Coronary artery (tissue), 2 donors: ENCODE results near the gene SLC22A23.

Experiments used
- DNase-seq: peaks from one replicate; pipeline ENCODE4 v3.0.0-alpha.2; 2017; ENCODE audit warnings: low spot score
- H3K27ac ChIP-seq, 2 donors: fragments of 200-600 bp; sonication (generic); one replicate each; pipeline ENCODE4 v1.5.1; 2016 to 2019
- H3K4me3 ChIP-seq: fragments of 200-600 bp; sonication (generic); 2 replicates; pipeline ENCODE4 v1.5.1; 2016; ENCODE audit warnings: mild to moderate bottlenecking, moderate library complexity
- CTCF ChIP-seq: fragments of 200-600 bp; sonication (generic); IDR thresholded peaks from one replicate; pipeline ENCODE4 v1.5.1; 2019; ENCODE audit warnings: antibody characterized with exemption

SLC22A23 gene

GRCh38 chr6:3456898-3457709 lies at the start of gene SLC22A23:
SLC22A23 (minus strand) TSS chr6:3457050; CDS start chr6:3456559, 491 bp downstream.
- DNase-seq = no peak
- peak; percentile 85 for TF ChIP-seq CTCF
- peak within 1 kb of the TSS; percentile 76 for H3K4me3 ChIP-seq
- H3K27ac ChIP-seq = peak within 1 kb of the TSS in 1 of 2 donors; percentile 68

GRCh38 chr6:3506200-3506599 lies 49.4 kb upstream of the SLC22A23 start:
- no peak for DNase-seq
- Histone ChIP-seq H3K27ac (no peak overlapping the region), H3K4me3 (no peak overlapping the region)
- TF ChIP-seq CTCF = no peak

- DNase-seq = no peak
- TF ChIP-seq CTCF = no peak
- Histone ChIP-seq H3K4me3 (no peak overlapping the region), H3K27ac (no peak overlapping the region)
These were observed 48.3 kb upstream of the SLC22A23 start for GRCh38 chr6:3504938-3505805.

- no peak for DNase-seq
- no peak overlapping the region for H3K27ac ChIP-seq
- H3K4me3 ChIP-seq = no peak overlapping the region
- TF ChIP-seq CTCF = no peak
These were observed 47.5 kb upstream of the SLC22A23 start for GRCh38 chr6:3504354-3504753.

GRCh38 chr6:3501826-3502500 lies 45.1 kb upstream of the SLC22A23 start:
- DNase-seq = no peak
- Histone ChIP-seq H3K4me3 (no peak overlapping the region), H3K27ac (no peak overlapping the region)
- no peak for TF ChIP-seq CTCF

GRCh38 chr6:3500262-3501014 lies 43.6 kb upstream of the SLC22A23 start:
- DNase-seq = no peak
- no peak for TF ChIP-seq CTCF
- Histone ChIP-seq H3K27ac (no peak overlapping the region), H3K4me3 (no peak overlapping the region)
